IMR-90 (cell line): ENCODE measurements around the gene CCNA2. TPM values are rescaled to one million over a fixed set of nuclear protein-coding genes. Genes with fewer than 3 reads are reported as not detected.

ENCODE experiments used
- ATAC-seq: fragments of 200-7000 bp; cut with Tn5 transposase; 2 replicates; pipeline ENCODE4 v1.9.1; 2020; ENCODE audit warnings: low read depth, mild to moderate bottlenecking, moderate library complexity
- BruUV-seq: library from RNA; stranded (reverse); fragments of 400-500 nt; replicated peaks from 2 replicates; lab custom pipeline; 2021; lab: Mats Ljungman, UMichigan
- CTCF ChIA-PET: fragments of 300-600 bp; formaldehyde crosslinking; extraction: SDS; loops from one replicate; lab custom pipeline; 2021; ENCODE audit warnings: antibody characterized with exemption; lab: Yijun Ruan, JAX
- POLR2A ChIA-PET: fragments of 300-600 bp; sonication (Branson Sonifier 250); formaldehyde crosslinking; loops from one replicate; lab custom pipeline; 2022; ENCODE audit warnings: antibody characterized with exemption; ENCODE audit not compliant: unreplicated experiment; lab: Charles Lee
- DNase-seq: peaks from one replicate; pipeline ENCODE4 v3.0.0; 2013
- H2AFZ ChIP-seq: replicated peaks from 2 replicates; pipeline ENCODE3; 2013; ENCODE audit warnings: low read length, mild to moderate bottlenecking; ENCODE audit not compliant: poor library complexity
- H2AK5ac ChIP-seq: 2 replicates; pipeline ENCODE4 v1.6.1; 2013; ENCODE audit warnings: low read depth, low read length, inconsistent platforms
- H2AK9ac ChIP-seq: replicated peaks from 2 replicates; pipeline ENCODE3; 2013; ENCODE audit warnings: mild to moderate bottlenecking, low read depth, low read length, moderate library complexity; ENCODE audit not compliant: poor library complexity
- H2BK120ac ChIP-seq: 2 replicates; pipeline ENCODE4 v1.6.1; 2013; ENCODE audit warnings: low read depth, low read length, inconsistent platforms
- H2BK15ac ChIP-seq: 3 replicates; pipeline ENCODE4 v1.6.1; 2013; ENCODE audit warnings: low read depth, low read length, inconsistent platforms
- H2BK20ac ChIP-seq: 2 replicates; pipeline ENCODE4 v1.6.1; 2013; ENCODE audit warnings: low read depth, mild to moderate bottlenecking, inconsistent platforms, low read length, moderate library complexity
- H2BK5ac ChIP-seq: 2 replicates; pipeline ENCODE4 v1.6.1; 2013; ENCODE audit warnings: mild to moderate bottlenecking, low read depth, low read length, inconsistent platforms; ENCODE audit not compliant: poor library complexity, severe bottlenecking
- H3K14ac ChIP-seq: replicated peaks from 2 replicates; pipeline ENCODE4 v1.6.1; 2013; ENCODE audit warnings: low read depth, low read length, inconsistent platforms
- H3K18ac ChIP-seq: 2 replicates; pipeline ENCODE4 v1.6.1; 2013; ENCODE audit warnings: low read depth, low read length, control low read depth
- H3K23ac ChIP-seq: 2 replicates; pipeline ENCODE4 v1.6.1; 2013; ENCODE audit warnings: low read depth, low read length, inconsistent platforms
- H3K27ac ChIP-seq: 2 replicates; pipeline ENCODE4 v1.5.1; 2013; ENCODE audit warnings: mild to moderate bottlenecking, control low read depth, low read length; ENCODE audit not compliant: insufficient read depth
- H3K27me3 ChIP-seq: 2 replicates; pipeline ENCODE4 v1.6.1; 2013; ENCODE audit warnings: low read length; ENCODE audit not compliant: control insufficient read depth, insufficient read depth
- H3K36me3 ChIP-seq: 2 replicates; pipeline ENCODE4 v1.6.1; 2013; ENCODE audit warnings: low read length, mixed read lengths; ENCODE audit not compliant: control insufficient read depth, insufficient read depth
- H3K4ac ChIP-seq: 2 replicates; pipeline ENCODE4 v1.6.1; 2013; ENCODE audit warnings: low read depth, low read length, inconsistent platforms
- H3K4me1 ChIP-seq: 2 replicates; pipeline ENCODE4 v1.6.1; 2013; ENCODE audit warnings: low read length, mixed read lengths; ENCODE audit not compliant: control insufficient read depth, insufficient read depth
- H3K4me2 ChIP-seq: 2 replicates; pipeline ENCODE4 v1.6.1; 2013; ENCODE audit warnings: low read depth, mild to moderate bottlenecking, control low read depth, low read length, moderate library complexity
- H3K4me3 ChIP-seq: 2 replicates; pipeline ENCODE4 v1.5.1; 2013; ENCODE audit warnings: low read depth, mild to moderate bottlenecking, control low read depth, low read length, moderate library complexity; ENCODE audit not compliant: insufficient read depth
- H3K56ac ChIP-seq: 2 replicates; pipeline ENCODE4 v1.6.1; 2013; ENCODE audit warnings: low read length, inconsistent platforms; ENCODE audit not compliant: insufficient read depth; ENCODE audit errors: extremely low read depth
- H3K79me1 ChIP-seq, 2 experiments: 2 replicates each; pipeline ENCODE4 v1.6.1; 2013; ENCODE audit warnings: low read length in 2 of 2, inconsistent platforms in 1 of 2, low read depth in 1 of 2
- H3K9ac ChIP-seq: 2 replicates; pipeline ENCODE4 v1.6.1; 2013; ENCODE audit warnings: low read depth, low read length, control low read depth
- H3K9me1 ChIP-seq: 2 replicates; pipeline ENCODE4 v1.6.1; 2013; ENCODE audit warnings: low read length, inconsistent platforms; ENCODE audit not compliant: insufficient read depth
- H3K9me3 ChIP-seq: 2 replicates; pipeline ENCODE4 v1.6.1; 2013; ENCODE audit warnings: low read length; ENCODE audit not compliant: control insufficient read depth, insufficient read depth
- H4K20me1 ChIP-seq: 2 replicates; pipeline ENCODE4 v1.6.1; 2013; ENCODE audit warnings: low read length, inconsistent platforms; ENCODE audit not compliant: insufficient read depth
- H4K5ac ChIP-seq: 2 replicates; pipeline ENCODE4 v1.6.1; 2013; ENCODE audit warnings: mild to moderate bottlenecking, low read depth, low read length, control low read depth
- H4K8ac ChIP-seq, 2 experiments: 2 replicates each; pipeline ENCODE4 v1.6.1; 2013; ENCODE audit warnings: low read depth in 2 of 2, low read length in 2 of 2, control low read depth in 1 of 2, inconsistent platforms in 1 of 2
- H4K91ac ChIP-seq: 2 replicates; pipeline ENCODE4 v1.6.1; 2013; ENCODE audit warnings: low read depth, low read length, inconsistent platforms; ENCODE audit not compliant: insufficient read depth
- MAFK ChIP-seq: IDR thresholded peaks from 2 replicates; pipeline ENCODE4 v1.6.1; 2012; ENCODE audit warnings: low read depth, low read length, improper control_type of control experiment
- MXI1 ChIP-seq: IDR thresholded peaks from 2 replicates; pipeline ENCODE4 v1.6.1; 2012; ENCODE audit warnings: low read depth, mild to moderate bottlenecking, low read length, moderate library complexity, borderline replicate concordance
- WGBS, 2 experiments: methylation state at CpG; one replicate each; pipeline versions ENCODE4 v1.1.5 to v1.1.7; 2013; ENCODE audit warnings: missing lambda C conversion rate in 2 of 2; ENCODE audit not compliant: insufficient read length in 1 of 2; ENCODE audit errors: extremely low coverage in 2 of 2; 5-methylcytosine and 5-hydroxymethylcytosine counted together
- dilution Hi-C: fragments of 300-500 bp; cut with HindIII; formaldehyde crosslinking; loops from one replicate; pipeline ENCODE4 v1.14.3; 2018; ENCODE audit warnings: low sequenced_read_pairs; ENCODE audit not compliant: unreplicated experiment
- in situ Hi-C: fragments of 300-500 bp; cut with MboI; formaldehyde crosslinking; loops from 3 replicates; pipeline ENCODE4 v1.14.3; 2019; ENCODE audit warnings: low sequenced_read_pairs, inconsistent platforms, mixed read lengths
- intact Hi-C: fragments of 100-400 bp; cut with micrococcal nuclease; formaldehyde crosslinking; loops from 2 replicates; pipeline ENCODE4 v1.10.0; 2022
- polyA plus RNA-seq, 3 experiments: library from polyadenylated mRNA; depleted of rRNA; stranded (reverse); fragments of >200 nt; gene quantifications; 2 replicates each; pipeline ENCODE4 v1.2.3, GENCODE V29; 2012; ENCODE audit warnings: low replicate concordance in 1 of 3
- total RNA-seq: library from RNA; depleted of rRNA; stranded (reverse); fragments of >200 nt; gene quantifications from 2 replicates; pipeline ENCODE4 v1.2.3, GENCODE V29; 2012

CCNA2 gene
- total and polyA plus RNA-seq, 2 of the 4 experiments (the other 2 are of a cell fraction) = 22.8 to 54.3 TPM

DNA sequence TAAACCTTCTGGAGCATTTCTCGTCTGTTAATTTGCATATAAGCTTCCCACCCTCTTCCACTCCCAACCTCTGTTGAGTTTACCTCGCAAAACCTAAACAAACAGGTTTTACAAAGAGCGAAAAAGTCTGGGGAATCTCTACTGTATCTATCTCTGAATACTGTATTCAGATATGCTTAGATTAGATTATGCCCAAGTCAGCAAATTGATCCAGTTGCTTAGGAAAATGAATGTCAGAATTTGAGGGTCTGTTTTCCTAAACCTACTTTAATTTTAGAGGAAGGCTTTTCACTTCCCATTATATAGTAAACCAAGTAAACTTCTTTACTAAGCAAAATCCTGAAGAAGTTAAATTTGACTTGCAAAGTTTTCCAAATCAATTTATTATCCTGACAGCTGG, 6.7 kb downstream of the CCNA2 start:
- no peak overlapping the region for H3K4me3 ChIP-seq
- no peak overlapping the region for H3K27ac ChIP-seq
- dilution Hi-C loops (loop anchor here (10.0 kb wide), 1 partner anchor 152 kb away; no protein-coding TSS in a partner anchor), intact Hi-C loops (loop anchor here (5.0 kb wide), 1 partner anchor 50 kb away; the partner anchor contains the start of gene SMIM43), in situ Hi-C loops (no loop called here)
- H2BK20ac ChIP-seq = no peak overlapping the region
- H4K91ac ChIP-seq = no peak overlapping the region
- H3K36me3 ChIP-seq = peaks cover 9% of the 10 kb centered on the region
- H4K5ac ChIP-seq = peak overlapping the region; percentile 60; the same call in 1 of the 2 replicates
- ATAC-seq (no peak), DNase-seq (no peak)
- no peak overlapping the region for H4K8ac ChIP-seq
- H2AK5ac ChIP-seq = no peak overlapping the region
- H3K9ac ChIP-seq = no peak overlapping the region
- CTCF ChIA-PET = no interaction called here
- H3K9me1 ChIP-seq = no peaks in the 10 kb centered on the region
- H2BK120ac ChIP-seq = no peak overlapping the region
- TSS peak; percentile 70 for BruUV-seq
- no peak overlapping the region for H3K18ac ChIP-seq
- no peaks in the 10 kb centered on the region for H3K9me3 ChIP-seq
- H3K56ac ChIP-seq = no peak overlapping the region; the same call in 1 of the 2 replicates
- no peak overlapping the region for H2AFZ ChIP-seq
- no peak overlapping the region for H2AK9ac ChIP-seq
- peaks cover 4% of the 10 kb centered on the region for H3K4me1 ChIP-seq
- TF ChIP-seq MAFK (peak; percentile 67), MXI1 (no peak)
- no peak overlapping the region for H2BK5ac ChIP-seq
- H3K27me3 ChIP-seq = no peaks in the 10 kb centered on the region
- H2BK15ac ChIP-seq = no peak overlapping the region
- H3K4me2 ChIP-seq = no peak overlapping the region
- no CpG with 5 or more reads among the region's 3 CpGs for WGBS, 2 experiments
- no peaks in the 10 kb centered on the region for H4K20me1 ChIP-seq
- H3K14ac ChIP-seq = no peak overlapping the region
- H3K79me1 ChIP-seq = peaks cover 16 to 27% of the 10 kb centered on the region in 2 experiments
- POLR2A ChIA-PET = no interaction called here
- no peak overlapping the region for H3K23ac ChIP-seq
- H3K4ac ChIP-seq = no peak overlapping the region
